Thoracic aorta (tissue), 2 donors: Measurements from ENCODE around the gene MSI2. TPM values are rescaled to one million over a fixed set of nuclear protein-coding genes. Genes with fewer than 3 reads are reported as not detected.

Experiments used
- ATAC-seq: fragments of 150-250 bp; one replicate; pipeline ENCODE4 v1.8.0; 2017; ENCODE audit warnings: low read depth; ENCODE audit not compliant: insufficient number of reproducible peaks, low FRiP score
- DNase-seq: peaks from one replicate; pipeline ENCODE4 v3.0.0-alpha.2; 2020; ENCODE audit warnings: low spot score
- H3K27ac ChIP-seq, 2 donors: fragments of 200-600 bp; sonication (generic); 1 replicate in 1 of 2; 2 replicates in 1 of 2; pipeline ENCODE4 v1.5.1; 2016; ENCODE audit warnings: mild to moderate bottlenecking in 2 of 2, moderate library complexity in 2 of 2
- H3K27me3 ChIP-seq: fragments of 200-600 bp; sonication (generic); replicated peaks from 2 replicates; pipeline ENCODE4 v1.6.0; 2016; ENCODE audit warnings: mild to moderate bottlenecking; ENCODE audit not compliant: insufficient read depth
- H3K36me3 ChIP-seq: fragments of 200-600 bp; sonication (generic); one replicate; pipeline ENCODE4 v1.5.1; 2016
- H3K4me1 ChIP-seq, 2 donors: fragments of 200-600 bp; sonication (generic); 1 replicate in 1 of 2; 2 replicates in 1 of 2; pipeline versions ENCODE4 v1.5.1 to v1.6.0; 2016; ENCODE audit warnings: low read depth in 2 of 2, mild to moderate bottlenecking in 1 of 2; ENCODE audit not compliant: control insufficient read depth in 1 of 2
- H3K4me3 ChIP-seq: fragments of 200-600 bp; sonication (generic); 2 replicates; pipeline ENCODE4 v1.5.1; 2016; ENCODE audit warnings: mild to moderate bottlenecking
- H3K9me3 ChIP-seq: fragments of 200-600 bp; sonication (generic); 2 replicates; pipeline ENCODE4 v1.5.1; 2016
- CTCF ChIP-seq: fragments of 200-600 bp; sonication (generic); IDR thresholded peaks from one replicate; pipeline ENCODE4 v1.5.1; 2019; ENCODE audit warnings: antibody characterized with exemption
- total RNA-seq, 2 donors: library from RNA; depleted of rRNA; stranded (reverse); fragments of >200 nt; gene quantifications; one replicate each; pipeline versions ENCODE4 v1.1.0 to v1.2.3, GENCODE V29; 2016

Gene MSI2
- total RNA-seq, 2 donors from 2014 or later: 32.1 to 46.2 TPM

GRCh38 chr17:57608369-57609124 lies 352.2 kb downstream of the MSI2 start:
- Histone ChIP-seq H3K36me3 (no peaks in the 10 kb centered on the region), H3K4me3 (no peak overlapping the region), H3K27ac (no peak overlapping the region), H3K9me3 (no peaks in the 10 kb centered on the region), H3K27me3 (no peaks in the 10 kb centered on the region), H3K4me1 (peaks cover 13 to 19% of the 10 kb centered on the region in 2 donors)
- TF ChIP-seq CTCF: no peak
- DNase-seq (no peak), ATAC-seq (no peak)

GRCh38 chr17:57609125-57609877 lies 353.0 kb downstream of the MSI2 start:
- ATAC-seq: no peak

GRCh38 chr17:57609878-57610270 lies 353.6 kb downstream of the MSI2 start:
- no peak for TF ChIP-seq CTCF
- no peak overlapping the region for H3K4me3 ChIP-seq
- peaks cover 10 to 12% of the 10 kb centered on the region in 2 donors for H3K4me1 ChIP-seq
- H3K27me3 ChIP-seq: no peaks in the 10 kb centered on the region
- DNase-seq (no peak), ATAC-seq (no peak)
- no peak overlapping the region for H3K27ac ChIP-seq
- no peaks in the 10 kb centered on the region for H3K36me3 ChIP-seq
- H3K9me3 ChIP-seq: no peaks in the 10 kb centered on the region

More at GRCh38 chr17:57609125-57609877, 353.0 kb downstream of the MSI2 start:
- Histone ChIP-seq H3K9me3 (no peaks in the 10 kb centered on the region), H3K27ac (no peak overlapping the region), H3K36me3 (no peaks in the 10 kb centered on the region), H3K4me1 (peaks cover 13 to 18% of the 10 kb centered on the region in 2 donors), H3K4me3 (no peak overlapping the region), H3K27me3 (no peaks in the 10 kb centered on the region)
- DNase-seq: no peak
- no peak for TF ChIP-seq CTCF

GRCh38 chr17:57612202-57613071 lies 356.1 kb downstream of the MSI2 start:
- Histone ChIP-seq H3K36me3 (no peaks in the 10 kb centered on the region), H3K27me3 (no peaks in the 10 kb centered on the region), H3K9me3 (no peaks in the 10 kb centered on the region), H3K4me3 (no peak overlapping the region), H3K27ac (no peak overlapping the region), H3K4me1 (peaks cover 0 to 8% of the 10 kb centered on the region in 2 donors)
- no peak for DNase-seq
- ATAC-seq: no peak
- TF ChIP-seq CTCF: no peak
